Lower leg skin (tissue), 3 donors: Measurements from ENCODE around the gene NATD1.

ENCODE experiments used
- POLR2A ChIP-seq, 2 donors: fragments of 450-650 bp; IDR thresholded peaks; one replicate each; pipeline ENCODE4 v1.6.1; 2016 to 2017; ENCODE audit warnings: antibody characterized with exemption in 2 of 2, mild to moderate bottlenecking in 1 of 2, moderate library complexity in 1 of 2
- TF ChIP-seq, protein P1 (sequence below), 3 donors: fragments of 450-650 bp; IDR thresholded peaks; one replicate each; pipeline ENCODE4 v1.5.1; 2016; ENCODE audit warnings: antibody characterized with exemption in 3 of 3, mild to moderate bottlenecking in 3 of 3, moderate library complexity in 2 of 3

DNA sequence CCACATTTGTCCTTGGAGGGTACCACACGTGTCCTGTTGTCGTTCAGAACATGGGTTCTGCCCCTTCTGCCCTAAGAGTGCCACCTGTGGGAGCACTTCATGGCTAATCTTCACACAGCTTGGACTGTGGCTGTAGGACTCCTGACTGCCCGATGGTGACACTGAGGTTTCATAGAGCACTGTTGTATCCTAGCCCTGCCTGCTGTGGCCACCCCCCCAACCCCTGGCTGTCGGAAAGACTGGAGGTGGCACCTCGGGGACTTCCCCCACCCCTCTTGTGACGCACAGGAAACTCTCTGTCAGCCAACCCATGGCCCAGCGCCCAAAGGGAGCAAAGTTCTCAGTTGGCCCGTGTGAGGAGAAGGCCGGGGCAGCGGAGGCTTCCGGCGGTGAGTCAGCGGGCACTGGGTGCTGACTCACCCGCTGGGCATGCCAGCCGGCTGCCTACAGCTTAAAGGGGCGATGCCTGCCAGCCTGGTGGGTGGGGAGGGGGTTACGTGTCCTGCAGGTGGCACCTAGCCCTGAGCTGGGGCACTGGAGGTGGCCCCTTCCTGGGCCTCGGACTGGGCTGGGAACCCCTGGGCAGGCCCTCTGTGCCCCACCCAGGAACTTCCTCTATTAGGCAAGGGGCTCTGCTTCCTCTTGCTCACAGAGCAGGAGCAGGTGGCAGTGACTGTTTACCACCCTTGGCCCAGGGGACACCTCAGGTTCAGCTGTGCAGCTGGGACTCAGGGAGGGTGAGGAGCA lies 34.7 kb upstream of the NATD1 start:
- TF ChIP-seq POLR2A (IDR thresholded peaks at IDR 0.05) = no peak
- TF ChIP-seq, protein P1, sequence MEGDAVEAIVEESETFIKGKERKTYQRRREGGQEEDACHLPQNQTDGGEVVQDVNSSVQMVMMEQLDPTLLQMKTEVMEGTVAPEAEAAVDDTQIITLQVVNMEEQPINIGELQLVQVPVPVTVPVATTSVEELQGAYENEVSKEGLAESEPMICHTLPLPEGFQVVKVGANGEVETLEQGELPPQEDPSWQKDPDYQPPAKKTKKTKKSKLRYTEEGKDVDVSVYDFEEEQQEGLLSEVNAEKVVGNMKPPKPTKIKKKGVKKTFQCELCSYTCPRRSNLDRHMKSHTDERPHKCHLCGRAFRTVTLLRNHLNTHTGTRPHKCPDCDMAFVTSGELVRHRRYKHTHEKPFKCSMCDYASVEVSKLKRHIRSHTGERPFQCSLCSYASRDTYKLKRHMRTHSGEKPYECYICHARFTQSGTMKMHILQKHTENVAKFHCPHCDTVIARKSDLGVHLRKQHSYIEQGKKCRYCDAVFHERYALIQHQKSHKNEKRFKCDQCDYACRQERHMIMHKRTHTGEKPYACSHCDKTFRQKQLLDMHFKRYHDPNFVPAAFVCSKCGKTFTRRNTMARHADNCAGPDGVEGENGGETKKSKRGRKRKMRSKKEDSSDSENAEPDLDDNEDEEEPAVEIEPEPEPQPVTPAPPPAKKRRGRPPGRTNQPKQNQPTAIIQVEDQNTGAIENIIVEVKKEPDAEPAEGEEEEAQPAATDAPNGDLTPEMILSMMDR (IDR thresholded peaks at IDR 0.05) = no peak
